ENCODE measurements around the gene PEX5L.
"Not testable (repeated sequence)": the region's sequence is repeated elsewhere in the genome, so short reads cannot be mapped to it uniquely, and the experiment has no call there.

PEX5L gene

DNA sequence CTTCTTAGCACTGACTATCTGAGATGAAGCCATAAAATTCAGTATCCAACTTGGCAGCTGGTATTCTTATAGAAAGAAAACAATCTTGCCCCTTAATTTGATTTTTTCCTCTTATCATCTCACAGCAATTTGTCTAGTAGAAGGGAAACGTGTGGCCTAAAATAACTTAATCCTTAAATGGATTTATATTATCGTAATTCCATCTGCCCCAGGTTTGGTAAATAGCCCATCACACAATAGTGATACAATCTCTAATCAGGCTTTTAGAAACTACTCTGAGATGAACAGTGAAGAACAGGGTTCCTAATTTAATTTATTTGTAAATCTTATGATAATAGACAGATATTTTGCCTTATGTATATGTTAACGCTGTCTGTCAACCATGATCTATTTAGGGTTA is 24.8 kb downstream of the PEX5L start:
- TF ChIP-seq, protein P1, sequence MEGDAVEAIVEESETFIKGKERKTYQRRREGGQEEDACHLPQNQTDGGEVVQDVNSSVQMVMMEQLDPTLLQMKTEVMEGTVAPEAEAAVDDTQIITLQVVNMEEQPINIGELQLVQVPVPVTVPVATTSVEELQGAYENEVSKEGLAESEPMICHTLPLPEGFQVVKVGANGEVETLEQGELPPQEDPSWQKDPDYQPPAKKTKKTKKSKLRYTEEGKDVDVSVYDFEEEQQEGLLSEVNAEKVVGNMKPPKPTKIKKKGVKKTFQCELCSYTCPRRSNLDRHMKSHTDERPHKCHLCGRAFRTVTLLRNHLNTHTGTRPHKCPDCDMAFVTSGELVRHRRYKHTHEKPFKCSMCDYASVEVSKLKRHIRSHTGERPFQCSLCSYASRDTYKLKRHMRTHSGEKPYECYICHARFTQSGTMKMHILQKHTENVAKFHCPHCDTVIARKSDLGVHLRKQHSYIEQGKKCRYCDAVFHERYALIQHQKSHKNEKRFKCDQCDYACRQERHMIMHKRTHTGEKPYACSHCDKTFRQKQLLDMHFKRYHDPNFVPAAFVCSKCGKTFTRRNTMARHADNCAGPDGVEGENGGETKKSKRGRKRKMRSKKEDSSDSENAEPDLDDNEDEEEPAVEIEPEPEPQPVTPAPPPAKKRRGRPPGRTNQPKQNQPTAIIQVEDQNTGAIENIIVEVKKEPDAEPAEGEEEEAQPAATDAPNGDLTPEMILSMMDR (IDR thresholded peaks at IDR 0.05; ENCODE audit: insufficient read depth, missing control alignments): no peak
- FAIRE-seq (peak; percentile 63), DNase-seq (ENCODE audit: insufficient read length, low spot score) (peak; percentile 20)

DNA sequence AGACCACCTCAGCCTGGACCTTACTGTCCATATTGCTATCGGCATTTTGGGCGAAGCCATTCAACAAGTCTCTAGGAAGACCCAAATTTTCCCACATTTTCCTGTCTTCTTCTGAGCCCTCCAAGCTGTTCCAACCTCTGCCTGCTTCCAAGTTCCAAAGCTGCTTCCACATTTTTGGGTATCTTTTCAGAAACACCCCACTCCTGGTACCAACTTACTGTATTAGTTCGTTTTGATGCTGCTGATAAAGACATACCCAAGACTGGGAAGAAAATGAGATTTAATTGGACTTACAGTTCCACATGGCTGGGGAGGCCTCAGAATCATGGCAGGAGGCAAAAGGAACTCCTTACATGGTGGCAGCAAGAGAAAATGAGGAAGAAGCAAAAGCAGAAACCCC is 28.4 kb downstream of the PEX5L start:
- DNase-seq (ENCODE audit: insufficient read length, low spot score); FAIRE-seq: not testable (repeated sequence)

DNA sequence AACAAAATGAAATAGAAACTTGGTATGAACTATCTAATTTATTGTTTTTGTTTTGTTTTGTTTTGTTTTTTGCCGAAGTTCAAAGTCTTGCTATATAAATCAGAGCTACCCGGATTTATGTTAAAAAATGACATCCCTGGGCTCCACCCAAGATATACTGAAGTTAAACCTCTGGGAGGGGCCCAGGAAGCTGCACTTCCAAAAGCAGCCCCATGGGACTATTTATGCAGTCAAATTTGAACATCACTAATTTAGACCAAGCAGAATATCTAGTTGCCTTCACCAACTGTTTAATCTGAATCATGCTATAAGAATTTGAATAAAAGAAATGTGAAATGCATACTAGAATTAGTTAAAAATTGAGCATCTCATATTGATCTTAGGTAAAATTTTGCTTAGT is 32.2 kb downstream of the PEX5L start:
- FAIRE-seq (no peak), DNase-seq (ENCODE audit: insufficient read length, low spot score) (no peak)
- TF ChIP-seq, protein P1 (IDR thresholded peaks at IDR 0.05; ENCODE audit: insufficient read depth, missing control alignments): no peak

DNA sequence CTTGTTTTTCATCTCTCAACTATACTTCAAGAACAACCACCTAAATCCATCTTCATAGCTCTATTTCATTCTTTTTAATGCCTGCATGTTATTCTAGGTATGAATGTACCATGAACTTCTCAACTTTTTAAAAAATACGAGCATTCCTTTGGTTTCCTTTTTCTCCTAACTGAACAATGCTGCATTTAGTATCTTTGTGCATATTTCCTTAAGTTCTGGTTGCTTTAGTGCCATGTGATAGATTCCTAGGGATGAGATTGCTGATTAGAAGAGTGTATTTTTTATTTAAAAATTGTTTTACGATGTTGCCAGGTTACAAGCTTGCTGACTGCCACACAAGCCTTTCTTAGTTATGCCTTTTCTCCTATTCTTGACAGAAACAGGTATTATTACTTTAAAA is 34.7 kb downstream of the PEX5L start:
- FAIRE-seq: no peak
- TF ChIP-seq, protein P1 (IDR thresholded peaks at IDR 0.05; ENCODE audit: insufficient read depth, missing control alignments): no peak

DNA sequence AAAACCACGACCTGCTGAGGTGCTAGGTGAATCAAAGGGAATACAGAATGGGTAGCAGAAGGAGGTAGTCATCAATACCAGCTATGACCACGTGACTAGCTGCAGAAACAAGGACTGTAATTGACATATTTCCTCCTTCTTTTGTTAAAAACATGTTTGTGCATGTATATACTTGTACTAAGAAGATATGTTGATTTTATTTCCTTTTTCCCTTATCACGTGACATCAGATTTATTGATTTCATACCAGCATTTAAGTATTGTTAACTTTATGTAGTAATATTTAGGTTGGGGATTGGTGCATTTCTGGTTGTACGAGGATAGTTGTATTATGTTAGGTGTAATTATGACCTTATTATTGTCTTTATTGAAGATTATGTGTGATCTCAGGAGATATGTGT is 36.2 kb downstream of the PEX5L start:
- TF ChIP-seq, protein P1 (IDR thresholded peaks at IDR 0.05; ENCODE audit: insufficient read depth, missing control alignments): no peak

More for the DNA sequence above, 34.7 kb downstream of the PEX5L start:
- DNase-seq (ENCODE audit: insufficient read length, low spot score): no peak

DNA sequence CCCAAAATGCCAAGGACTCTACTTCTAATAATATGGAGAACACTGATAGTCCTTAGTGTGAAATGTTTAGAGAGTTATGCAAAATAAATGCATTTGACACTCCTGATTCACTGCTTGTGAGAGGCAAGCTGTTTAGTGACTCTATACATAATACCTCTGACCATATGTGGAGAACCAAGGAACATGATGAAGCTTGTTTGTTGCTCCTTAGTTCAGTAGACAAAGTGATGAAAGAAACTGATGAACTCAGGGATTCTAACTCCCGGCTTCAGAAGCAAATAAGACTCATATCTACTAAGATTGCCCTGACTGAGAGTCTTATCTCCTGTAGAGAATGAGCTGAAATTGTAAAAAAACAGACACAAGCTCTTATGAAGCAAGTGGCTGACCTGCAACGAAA is 41.3 kb downstream of the PEX5L start:
- TF ChIP-seq, protein P1 (IDR thresholded peaks at IDR 0.05; ENCODE audit: insufficient read depth, missing control alignments): no peak
- DNase-seq (ENCODE audit: insufficient read length, low spot score): no peak
- no peak for FAIRE-seq

More for the DNA sequence above, 36.2 kb downstream of the PEX5L start:
- no peak for DNase-seq (ENCODE audit: insufficient read length, low spot score)
- FAIRE-seq: no peak

DNA sequence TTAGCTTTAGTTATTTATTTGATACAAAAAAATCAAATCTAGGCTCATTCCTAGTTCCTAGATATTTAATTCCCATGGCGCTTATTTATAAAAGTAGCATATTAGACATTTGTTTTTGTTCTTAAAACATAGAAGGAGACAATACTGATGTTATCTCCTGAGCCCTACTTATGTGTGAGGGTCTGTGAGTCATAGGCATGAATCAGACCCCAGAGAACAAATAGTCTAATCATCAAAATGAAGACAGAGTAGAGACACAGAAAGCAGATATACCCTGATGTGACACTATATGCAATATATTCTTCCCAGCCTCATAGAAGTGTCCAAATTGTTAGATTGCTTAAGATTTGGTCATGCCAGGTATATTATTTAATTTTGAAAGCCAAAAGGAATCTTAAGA is 44.9 kb downstream of the PEX5L start:
- TF ChIP-seq, protein P1 (IDR thresholded peaks at IDR 0.05; ENCODE audit: insufficient read depth, missing control alignments): no peak
- FAIRE-seq (no peak), DNase-seq (ENCODE audit: insufficient read length, low spot score) (no peak)

DNA sequence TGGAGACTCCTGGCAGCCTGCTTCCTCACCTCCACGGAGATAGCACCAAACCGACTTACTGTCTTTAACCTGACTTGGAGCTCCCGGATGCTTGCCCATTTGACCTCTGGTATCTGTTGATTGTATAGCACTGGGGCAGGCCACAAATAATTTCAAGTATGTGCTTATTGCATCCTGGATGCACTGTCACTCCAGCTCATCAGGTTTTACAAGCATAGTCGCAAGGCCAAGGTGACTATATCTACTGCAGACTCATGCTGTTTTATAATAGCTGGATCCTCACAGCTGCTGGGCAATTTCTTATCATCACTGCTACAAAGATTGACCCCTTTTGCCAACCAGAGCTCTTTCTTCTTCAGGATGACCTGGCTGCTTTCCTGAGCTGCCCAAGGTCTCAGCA is 45.6 kb downstream of the PEX5L start:
- no peak for FAIRE-seq
- TF ChIP-seq, protein P1 (IDR thresholded peaks at IDR 0.05; ENCODE audit: insufficient read depth, missing control alignments): no peak
- DNase-seq (ENCODE audit: insufficient read length, low spot score): no peak

All from D721Med (cell line).